GM23338 (cell line): ENCODE results near the gene COQ8B. TPM values are rescaled to one million over a fixed set of nuclear protein-coding genes. Genes with fewer than 3 reads are reported as not detected.

ENCODE experiments used
- polyA plus RNA-seq: library from polyadenylated mRNA; unstranded; fragments of >200 nt; fragmentation: Nextera tagmentation; extraction: Ambion mirVana; gene quantifications from 2 replicates; pipeline ENCODE4 v1.2.1, GENCODE V29; 2016
- small RNA-seq: library from RNA; depleted of rRNA; stranded (forward); fragments of <200 nt; gene quantifications from one replicate; pipeline ENCODE3, GENCODE V24; 2014; ENCODE audit warnings: low replicate concordance
- total RNA-seq: library from RNA; depleted of rRNA; stranded (reverse); fragments of >200 nt; shearing (Covaris generic); gene quantifications from 2 replicates; pipeline ENCODE4 v1.2.3, GENCODE V29; 2014; rRNA removed

Gene COQ8B
- total and polyA plus RNA-seq, 2 experiments from 2014 or later, result 13.9 to 59.6 TPM

Small RNAs within 50 kb of the gene (small RNA-seq; reads per million reads assigned to genes)
- not detected for gene RNU6-195P

Other genes starting within 250 kb of the COQ8B start
- 2.3 and 4.5 TPM in 2 replicates for gene SPTBN4, start 249.9 kb downstream of the COQ8B start, total RNA-seq
- gene SPTBN4, start 249.9 kb downstream of the COQ8B start, polyA plus RNA-seq, result 1.6 and 2.2 TPM in 2 replicates
- 60.0 and 63.2 TPM in 2 replicates for gene SHKBP1, start 140.0 kb downstream of the COQ8B start, total RNA-seq
- gene SHKBP1, start 140.0 kb downstream of the COQ8B start, polyA plus RNA-seq, result 69.8 and 74.6 TPM in 2 replicates
- 53.2 and 65.0 TPM in 2 replicates for gene LTBP4, start 115.5 kb downstream of the COQ8B start, total RNA-seq
- gene LTBP4, start 115.5 kb downstream of the COQ8B start, polyA plus RNA-seq, result 48.4 and 50.3 TPM in 2 replicates
- gene NUMBL, start 26.2 kb downstream of the COQ8B start, total RNA-seq, result 21.6 and 28.5 TPM in 2 replicates
- gene NUMBL, start 26.2 kb downstream of the COQ8B start, polyA plus RNA-seq, result 8.5 and 9.6 TPM in 2 replicates
- gene ITPKC, start 226 bp upstream of the COQ8B start, total RNA-seq, result 9.8 and 12.6 TPM in 2 replicates
- gene ITPKC, start 226 bp upstream of the COQ8B start, polyA plus RNA-seq, result 5.3 and 5.4 TPM in 2 replicates
- gene ACTMAP, start 33.6 kb upstream of the COQ8B start, total RNA-seq, result 10.3 and 14.9 TPM in 2 replicates
- gene ACTMAP, start 33.6 kb upstream of the COQ8B start, polyA plus RNA-seq, result 16.7 and 17.9 TPM in 2 replicates
- gene SNRPA, start 34.3 kb upstream of the COQ8B start, total RNA-seq, result 239 and 295 TPM in 2 replicates
- 321 and 326 TPM in 2 replicates for gene SNRPA, start 34.3 kb upstream of the COQ8B start, polyA plus RNA-seq
- gene MIA, start 58.6 kb upstream of the COQ8B start, total RNA-seq, result not detected in 2 replicates
- not detected in 2 replicates for gene MIA, start 58.6 kb upstream of the COQ8B start, polyA plus RNA-seq
- 27.4 and 32.6 TPM in 2 replicates for gene RAB4B, start 61.4 kb upstream of the COQ8B start, total RNA-seq
- gene RAB4B, start 61.4 kb upstream of the COQ8B start, polyA plus RNA-seq, result 23.0 and 29.0 TPM in 2 replicates
- gene EGLN2, start 82.3 kb upstream of the COQ8B start, total RNA-seq, result 98.3 and 118 TPM in 2 replicates
- 55.8 and 59.9 TPM in 2 replicates for gene EGLN2, start 82.3 kb upstream of the COQ8B start, polyA plus RNA-seq
- not detected in 2 replicates for gene CYP2A6, start 133.6 kb upstream of the COQ8B start, total RNA-seq
- gene CYP2A6, start 133.6 kb upstream of the COQ8B start, polyA plus RNA-seq, result 0.39 TPM in 1 of 2 replicates, not detected in the other
- gene CYP2A7, start 165.3 kb upstream of the COQ8B start, total RNA-seq, result 4.8 TPM in 1 of 2 replicates, not detected in the other
- not detected in 2 replicates for gene CYP2A7, start 165.3 kb upstream of the COQ8B start, polyA plus RNA-seq